Stomach (tissue), 4 donors: ENCODE measurements around the gene SLC22A12.

Experiments
- CTCF ChIP-seq, 7 experiments: fragments of 450-650 bp in 4 of 7; fragments of 200-600 bp in 3 of 7; sonication (generic) in 3 of 7; IDR thresholded peaks; one replicate each; pipeline ENCODE4 v1.5.1; 2016 to 2019; ENCODE audit warnings: antibody characterized with exemption in 7 of 7, control low read depth in 2 of 7, mild to moderate bottlenecking in 1 of 7
- EP300 ChIP-seq: sonication (generic); formaldehyde crosslinking; IDR thresholded peaks from one replicate; pipeline ENCODE4 v1.6.1; 2017; ENCODE audit warnings: antibody characterized with exemption
- POLR2A ChIP-seq, 4 donors: fragments of 450-650 bp; IDR thresholded peaks; one replicate each; pipeline ENCODE4 v1.6.1; 2016; ENCODE audit warnings: antibody characterized with exemption in 4 of 4, control low read depth in 2 of 4, mild to moderate bottlenecking in 1 of 4, moderate library complexity in 1 of 4
- POLR2AphosphoS5 ChIP-seq, 3 donors: sonication (generic); formaldehyde crosslinking; IDR thresholded peaks; one replicate each; pipeline ENCODE4 v1.6.1; 2016; ENCODE audit warnings: antibody characterized with exemption in 3 of 3

DNA sequence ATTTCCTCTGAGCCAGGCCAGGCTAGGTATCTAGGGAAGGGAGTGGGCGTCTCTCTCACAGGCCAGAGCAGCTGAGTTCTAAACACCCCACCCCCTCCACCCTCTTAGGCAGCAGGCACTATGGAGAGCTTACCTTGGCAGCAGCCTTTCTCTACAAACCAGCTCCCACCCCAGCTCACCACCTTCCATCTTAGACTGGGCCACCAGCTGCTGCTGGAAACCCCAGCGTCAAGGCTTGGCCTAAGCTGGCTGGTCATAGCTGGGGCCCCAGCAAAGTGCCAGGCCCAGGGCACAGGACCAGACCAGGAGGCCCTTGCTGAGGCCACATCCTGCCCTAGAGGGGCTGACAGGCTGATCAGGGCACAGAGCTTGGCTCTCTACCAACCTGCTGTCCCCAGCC is 20.2 kb downstream of the SLC22A12 start:
- TF ChIP-seq POLR2A (IDR thresholded peaks at IDR 0.05) (no peak), CTCF (IDR thresholded peaks at IDR 0.05) (no peak), POLR2AphosphoS5 (IDR thresholded peaks at IDR 0.05) (no peak), EP300 (no peak)
